A673 (cell line): ENCODE measurements around the gene POLR1G.

Experiments
- CTCF ChIP-seq: fragments of 300-800, 200-600 bp; sonication (generic); conservative IDR thresholded peaks from 2 replicates; pipeline ENCODE4 v1.5.1; 2017; ENCODE audit warnings: low read depth, mild to moderate bottlenecking, antibody characterized with exemption, low read length, moderate library complexity, mixed read lengths
- EZH2 ChIP-seq: fragments of 200-600 bp; sonication (generic); IDR thresholded peaks from 2 replicates; pipeline ENCODE4 v1.6.1; 2017; ENCODE audit warnings: borderline replicate concordance, low read depth, mild to moderate bottlenecking, mixed read lengths, antibody characterized with exemption, low read length; ENCODE audit not compliant: poor library complexity, severe bottlenecking

GRCh38 chr19:45358213-45358792 is 48.1 kb upstream of the POLR1G start:
- TF ChIP-seq CTCF (no peak), EZH2 (no peak)
